DOHH2 (cell line): ENCODE measurements around the gene KNG1.
"Not testable (repeated sequence)": the region's sequence is repeated elsewhere in the genome, so short reads cannot be mapped to it uniquely, and the experiment has no call there.

Source experiments
- H3F3A ChIP-seq: fragments of 200-600 bp; sonication (generic), shearing (Covaris generic); 2 replicates; pipeline ENCODE4 v1.6.0; 2016; ENCODE audit warnings: antibody characterized with exemption, mild to moderate bottlenecking; ENCODE audit not compliant: control insufficient read depth, insufficient read depth
- H3K27ac ChIP-seq: fragments of 200-600 bp; sonication (generic); 2 replicates; pipeline ENCODE4 v1.5.1; 2014; ENCODE audit warnings: low read depth, mild to moderate bottlenecking, low read length, moderate library complexity
- H3K27me3 ChIP-seq: fragments of 200-600 bp; sonication (generic); 2 replicates; pipeline ENCODE4 v1.6.1; 2014; ENCODE audit warnings: mild to moderate bottlenecking, low read length, mixed read lengths; ENCODE audit not compliant: control insufficient read depth
- H3K36me3 ChIP-seq: fragments of 200-600 bp; sonication (generic); 2 replicates; pipeline ENCODE4 v1.6.1; 2014; ENCODE audit warnings: mild to moderate bottlenecking, low read length, moderate library complexity, mixed read lengths; ENCODE audit not compliant: control insufficient read depth
- H3K4me1 ChIP-seq: fragments of 200-600 bp; sonication (generic); 2 replicates; pipeline ENCODE4 v1.6.1; 2014; ENCODE audit warnings: mild to moderate bottlenecking, low read length, mixed read lengths; ENCODE audit not compliant: control insufficient read depth
- H3K4me2 ChIP-seq: fragments of 200-600 bp; sonication (generic); 2 replicates; pipeline ENCODE4 v1.6.0; 2014; ENCODE audit warnings: mild to moderate bottlenecking, low read length, moderate library complexity
- H3K4me3 ChIP-seq: fragments of 200-600 bp; sonication (generic); 2 replicates; pipeline ENCODE4 v1.5.1; 2014; ENCODE audit warnings: mild to moderate bottlenecking, low read length, mixed read lengths
- H3K79me2 ChIP-seq: fragments of 200-600 bp; sonication (generic); 2 replicates; pipeline ENCODE4 v1.6.1; 2014; ENCODE audit warnings: mild to moderate bottlenecking, low read length, mixed read lengths; ENCODE audit not compliant: control insufficient read depth
- H3K9me2 ChIP-seq: fragments of 200-600 bp; sonication (generic); replicated peaks from 2 replicates; pipeline ENCODE4 v1.6.1; 2014; ENCODE audit warnings: mild to moderate bottlenecking, low read length, mixed read lengths; ENCODE audit not compliant: control insufficient read depth
- H3K9me3 ChIP-seq: fragments of 200-600 bp; sonication (generic); 2 replicates; pipeline ENCODE4 v1.6.1; 2014; ENCODE audit warnings: antibody characterized with exemption, low read length, mixed read lengths; ENCODE audit not compliant: control insufficient read depth, insufficient read depth
- H4K20me1 ChIP-seq: fragments of 200-600 bp; sonication (generic); 2 replicates; pipeline ENCODE4 v1.6.0; 2014; ENCODE audit warnings: low read depth, mild to moderate bottlenecking, antibody characterized with exemption, low read length, moderate library complexity; ENCODE audit not compliant: control insufficient read depth, insufficient read depth
- CTCF ChIP-seq: fragments of 200-600 bp; sonication (generic); IDR thresholded peaks from one replicate; pipeline ENCODE4 v1.5.1; 2014; ENCODE audit warnings: antibody characterized with exemption, mild to moderate bottlenecking, low read depth, low read length; ENCODE audit not compliant: poor library complexity, severe bottlenecking
- EZH2phosphoT487 ChIP-seq: fragments of 200-600 bp; sonication (generic); IDR thresholded peaks from 2 replicates; pipeline ENCODE4 v1.6.1; 2017; ENCODE audit warnings: borderline replicate concordance, mild to moderate bottlenecking, antibody characterized with exemption, low read length, moderate library complexity, mixed read lengths

KNG1 gene

GRCh38 chr3:186687120-186687651 is 30.0 kb upstream of the KNG1 start:
- H3K27me3 ChIP-seq = peaks cover 11% of the 10 kb centered on the region; the same call in 1 of the 2 replicates
- H3K4me1 ChIP-seq = no peaks in the 10 kb centered on the region
- H3K4me3 ChIP-seq = no peak overlapping the region
- no peak overlapping the region for H3K4me2 ChIP-seq
- no peaks in the 10 kb centered on the region for H3K9me2 ChIP-seq
- TF ChIP-seq EZH2phosphoT487 (no peak), CTCF (no peak)
- no peaks in the 10 kb centered on the region for H3K79me2 ChIP-seq
- H3F3A ChIP-seq = no peaks in the 10 kb centered on the region
- no peaks in the 10 kb centered on the region for H4K20me1 ChIP-seq
- H3K27ac ChIP-seq = no peak overlapping the region
- peaks cover 8% of the 10 kb centered on the region for H3K9me3 ChIP-seq
- no peaks in the 10 kb centered on the region for H3K36me3 ChIP-seq

- H3K27ac ChIP-seq, H3K9me3 ChIP-seq, H3F3A ChIP-seq, H4K20me1 ChIP-seq, H3K4me3 ChIP-seq, H3K9me2 ChIP-seq, H3K79me2 ChIP-seq, H3K36me3 ChIP-seq, H3K4me2 ChIP-seq, H3K4me1 ChIP-seq: not testable (repeated sequence)
- peaks cover 12% of the 10 kb centered on the region; the same call in 1 of the 2 replicates for H3K27me3 ChIP-seq
These were observed 26.9 kb upstream of the KNG1 start for GRCh38 chr3:186690304-186690703.

GRCh38 chr3:186691676-186692075 is 25.5 kb upstream of the KNG1 start:
- Histone ChIP-seq H3K36me3 (no peaks in the 10 kb centered on the region), H3K4me2 (no peak overlapping the region), H3K79me2 (no peaks in the 10 kb centered on the region), H3K9me2 (no peaks in the 10 kb centered on the region), H3K27me3 (peaks cover 12% of the 10 kb centered on the region; the same call in 1 of the 2 replicates), H3K4me1 (no peaks in the 10 kb centered on the region), H3K27ac (no peak overlapping the region), H3F3A (no peaks in the 10 kb centered on the region), H3K4me3 (no peak overlapping the region), H4K20me1 (no peaks in the 10 kb centered on the region), H3K9me3 (no peaks in the 10 kb centered on the region)
- TF ChIP-seq CTCF (no peak), EZH2phosphoT487 (no peak)

GRCh38 chr3:186693843-186694242 is 23.3 kb upstream of the KNG1 start:
- H3K9me3 ChIP-seq = no peaks in the 10 kb centered on the region
- H3K9me2 ChIP-seq = no peaks in the 10 kb centered on the region
- H3K79me2 ChIP-seq = no peaks in the 10 kb centered on the region

More at GRCh38 chr3:186693843-186694242, 23.3 kb upstream of the KNG1 start:
- H3K27ac ChIP-seq = no peak overlapping the region
- H3F3A ChIP-seq = no peaks in the 10 kb centered on the region
- H3K27me3 ChIP-seq = peaks cover 12% of the 10 kb centered on the region; the same call in 1 of the 2 replicates
- no peaks in the 10 kb centered on the region for H3K36me3 ChIP-seq
- no peak for TF ChIP-seq EZH2phosphoT487
- no peak for TF ChIP-seq CTCF
- H3K4me2 ChIP-seq = no peak overlapping the region
- no peak overlapping the region for H3K4me3 ChIP-seq
- no peaks in the 10 kb centered on the region for H4K20me1 ChIP-seq
- H3K4me1 ChIP-seq = no peaks in the 10 kb centered on the region
